Measurements from ENCODE around the gene PANK4.

DNA sequence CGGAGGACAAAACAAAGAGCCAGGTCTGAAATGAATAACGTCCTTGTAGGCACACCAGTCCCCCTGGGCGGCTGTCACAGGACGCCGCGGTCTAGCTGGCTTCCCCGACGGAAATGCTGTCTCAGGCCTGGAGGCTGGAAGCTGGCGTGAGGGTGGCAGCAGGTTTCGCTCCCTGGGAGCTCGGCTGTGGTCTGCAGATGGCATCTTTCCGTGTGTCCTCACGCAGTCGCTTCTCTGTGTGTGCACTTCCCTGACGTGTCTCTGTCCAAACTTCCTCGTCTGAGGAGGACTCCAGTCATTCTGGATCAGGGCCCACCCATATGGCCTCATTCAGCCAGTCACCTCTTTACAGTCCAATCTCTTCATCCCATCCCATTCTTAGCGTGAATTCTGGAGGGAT, 43.9 kb upstream of the PANK4 start:
- TF ChIP-seq GATA3 (IDR thresholded peaks at IDR 0.05; ENCODE audit: low read depth, low read length) (no peak), GATA2 (IDR thresholded peaks at IDR 0.05; ENCODE audit: low read depth, low read length) (no peak)

Data from SH-SY5Y (cell line).